ENCODE measurements around the gene KLHL29. TPM values are rescaled to one million over a fixed set of nuclear protein-coding genes. Genes with fewer than 3 reads are reported as not detected.

Gene KLHL29
- total RNA-seq, 2 donors from 2014 or later, result 1.0 to 2.4 TPM

DNA sequence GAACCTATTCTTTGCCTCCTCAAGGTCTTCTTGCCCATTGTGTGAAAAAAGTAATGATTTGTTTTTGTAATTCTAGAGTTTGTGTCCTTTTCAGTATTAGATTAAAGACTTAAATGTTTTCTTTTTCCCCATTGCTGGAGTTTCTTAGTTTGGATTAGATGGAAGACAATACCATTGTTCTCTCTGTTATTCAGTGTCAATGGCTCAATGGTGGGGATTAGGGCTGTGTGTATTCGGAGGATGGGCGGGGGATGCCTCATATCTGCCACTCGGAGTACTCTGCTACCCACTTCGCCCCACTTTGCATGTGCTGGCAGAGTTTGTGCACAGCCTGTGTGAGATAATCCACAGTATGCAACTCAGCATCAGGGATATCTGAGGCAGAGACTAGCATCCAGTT, 90.1 kb downstream of the KLHL29 start:
- Histone ChIP-seq H3K4me1 (ENCODE audit: control insufficient read depth, insufficient read depth, low read length) (peaks cover 13% of the 10 kb centered on the region), H3K4me3 (ENCODE audit: low read length) (no peak overlapping the region), H3K27ac (ENCODE audit: low read depth, low read length) (no peak overlapping the region), H3K36me3 (ENCODE audit: control insufficient read depth, insufficient read depth, low read length) (no peaks in the 10 kb centered on the region), H3K9ac (ENCODE audit: extremely low read depth, low read length, poor library complexity, severe bottlenecking) (no peak overlapping the region), H3K27me3 (ENCODE audit: control insufficient read depth, insufficient read depth, low read length, poor library complexity, severe bottlenecking) (no peaks in the 10 kb centered on the region), H3K9me3 (ENCODE audit: control insufficient read depth, low read length) (no peaks in the 10 kb centered on the region)
- H3K27me3 Mint-ChIP-seq (ENCODE audit: insufficient read depth), result peaks cover 88% of the 10 kb centered on the region
- peaks cover 39% of the 10 kb centered on the region for H3K4me1 Mint-ChIP-seq
- H3K4me3 Mint-ChIP-seq, result peak overlapping the region; percentile 2
- DNase-seq, result peak; percentile 81
- H3K9me3 Mint-ChIP-seq, result no peaks in the 10 kb centered on the region
- TF ChIP-seq, protein P1, sequence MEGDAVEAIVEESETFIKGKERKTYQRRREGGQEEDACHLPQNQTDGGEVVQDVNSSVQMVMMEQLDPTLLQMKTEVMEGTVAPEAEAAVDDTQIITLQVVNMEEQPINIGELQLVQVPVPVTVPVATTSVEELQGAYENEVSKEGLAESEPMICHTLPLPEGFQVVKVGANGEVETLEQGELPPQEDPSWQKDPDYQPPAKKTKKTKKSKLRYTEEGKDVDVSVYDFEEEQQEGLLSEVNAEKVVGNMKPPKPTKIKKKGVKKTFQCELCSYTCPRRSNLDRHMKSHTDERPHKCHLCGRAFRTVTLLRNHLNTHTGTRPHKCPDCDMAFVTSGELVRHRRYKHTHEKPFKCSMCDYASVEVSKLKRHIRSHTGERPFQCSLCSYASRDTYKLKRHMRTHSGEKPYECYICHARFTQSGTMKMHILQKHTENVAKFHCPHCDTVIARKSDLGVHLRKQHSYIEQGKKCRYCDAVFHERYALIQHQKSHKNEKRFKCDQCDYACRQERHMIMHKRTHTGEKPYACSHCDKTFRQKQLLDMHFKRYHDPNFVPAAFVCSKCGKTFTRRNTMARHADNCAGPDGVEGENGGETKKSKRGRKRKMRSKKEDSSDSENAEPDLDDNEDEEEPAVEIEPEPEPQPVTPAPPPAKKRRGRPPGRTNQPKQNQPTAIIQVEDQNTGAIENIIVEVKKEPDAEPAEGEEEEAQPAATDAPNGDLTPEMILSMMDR (conservative IDR thresholded peaks at IDR 0.05), result no peak
- WGBS, 2 experiments (ENCODE audit: insufficient coverage in 1 of 2, insufficient read length in 1 of 2), result 14 to 83% methylated on average over 1 to 4 of the region's 4 CpGs
- no peak overlapping the region for H3K27ac Mint-ChIP-seq
- H3K36me3 Mint-ChIP-seq (ENCODE audit: low read depth), result no peaks in the 10 kb centered on the region

DNA sequence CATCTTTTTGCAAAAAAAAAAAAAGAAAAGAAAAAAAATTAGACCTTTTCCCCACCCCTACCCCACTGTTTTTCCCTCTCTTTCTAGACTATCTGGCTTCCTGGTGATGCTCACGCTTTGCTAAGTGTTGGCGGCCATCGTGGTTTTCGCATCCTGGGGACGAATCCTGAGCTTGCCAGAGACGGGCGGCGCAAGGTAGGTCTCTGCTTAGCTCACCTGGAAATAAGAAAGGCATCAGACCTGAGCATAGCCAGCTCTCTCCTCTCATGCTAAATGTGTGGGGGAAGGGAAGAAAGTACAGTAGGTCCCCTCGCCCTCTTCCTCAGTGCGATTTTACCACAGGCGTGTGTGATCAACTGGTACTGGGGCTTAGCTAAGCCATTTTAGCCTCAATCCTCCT, 90.5 kb downstream of the KLHL29 start:
- no peak overlapping the region for H3K9ac ChIP-seq (ENCODE audit: extremely low read depth, low read length, poor library complexity, severe bottlenecking)
- H3K4me1 ChIP-seq (ENCODE audit: control insufficient read depth, insufficient read depth, low read length), result peaks cover 13% of the 10 kb centered on the region
- TF ChIP-seq, protein P1 (conservative IDR thresholded peaks at IDR 0.05), result no peak
- no peak overlapping the region for H3K4me3 ChIP-seq (ENCODE audit: low read length)
- H3K9me3 ChIP-seq (ENCODE audit: control insufficient read depth, low read length), result no peaks in the 10 kb centered on the region
- peaks cover 84% of the 10 kb centered on the region for H3K27me3 Mint-ChIP-seq (ENCODE audit: insufficient read depth)
- H3K4me1 Mint-ChIP-seq, result peaks cover 40% of the 10 kb centered on the region
- H3K9me3 Mint-ChIP-seq, result no peaks in the 10 kb centered on the region
- H3K27ac ChIP-seq (ENCODE audit: low read depth, low read length), result no peak overlapping the region
- H3K27ac Mint-ChIP-seq, result peak overlapping the region; percentile 77
- H3K4me3 Mint-ChIP-seq, result no peak overlapping the region
- DNase-seq, result peak; percentile 75
- H3K27me3 ChIP-seq (ENCODE audit: control insufficient read depth, insufficient read depth, low read length, poor library complexity, severe bottlenecking), result no peaks in the 10 kb centered on the region
- 65 to 75% methylated on average over 6 to 11 of the region's 11 CpGs for WGBS, 2 experiments (ENCODE audit: insufficient coverage in 1 of 2, insufficient read length in 1 of 2)
- H3K36me3 Mint-ChIP-seq (ENCODE audit: low read depth), result no peaks in the 10 kb centered on the region
- H3K36me3 ChIP-seq (ENCODE audit: control insufficient read depth, insufficient read depth, low read length), result no peaks in the 10 kb centered on the region

DNA sequence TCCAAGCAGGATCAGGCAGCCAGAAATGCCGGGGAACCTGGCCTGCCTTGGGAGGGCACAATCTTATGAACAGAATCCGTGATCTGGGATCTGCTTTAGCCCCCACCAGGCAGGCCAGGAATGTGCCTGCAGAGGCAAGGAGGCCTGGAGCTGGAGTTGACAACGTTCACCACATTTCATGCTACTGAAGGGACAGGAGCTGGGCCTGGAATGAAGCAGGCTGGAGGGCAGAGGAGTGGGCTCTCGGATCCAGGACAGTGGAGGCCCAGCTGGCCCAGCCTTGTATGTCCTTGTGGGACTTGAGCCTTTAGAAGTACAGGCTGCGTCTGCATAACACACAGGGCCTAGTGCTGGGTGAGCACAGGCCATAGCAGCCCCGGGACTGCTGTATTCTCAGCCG, 91.8 kb downstream of the KLHL29 start:
- no peaks in the 10 kb centered on the region for H3K27me3 ChIP-seq (ENCODE audit: control insufficient read depth, insufficient read depth, low read length, poor library complexity, severe bottlenecking)
- H3K4me3 ChIP-seq (ENCODE audit: low read length), result no peak overlapping the region
- no peak overlapping the region for H3K27ac Mint-ChIP-seq
- H3K4me3 Mint-ChIP-seq, result no peak overlapping the region
- 84% methylated on average over 5 to 7 of the region's 7 CpGs for WGBS, 2 experiments (ENCODE audit: insufficient coverage in 1 of 2, insufficient read length in 1 of 2)
- no peaks in the 10 kb centered on the region for H3K36me3 ChIP-seq (ENCODE audit: control insufficient read depth, insufficient read depth, low read length)
- peak; percentile 65 for DNase-seq
- H3K4me1 ChIP-seq (ENCODE audit: control insufficient read depth, insufficient read depth, low read length), result peaks cover 18% of the 10 kb centered on the region
- peaks cover 75% of the 10 kb centered on the region for H3K27me3 Mint-ChIP-seq (ENCODE audit: insufficient read depth)
- no peaks in the 10 kb centered on the region for H3K36me3 Mint-ChIP-seq (ENCODE audit: low read depth)
- no peak overlapping the region for H3K9ac ChIP-seq (ENCODE audit: extremely low read depth, low read length, poor library complexity, severe bottlenecking)
- H3K9me3 ChIP-seq (ENCODE audit: control insufficient read depth, low read length), result no peaks in the 10 kb centered on the region
- TF ChIP-seq, protein P1 (conservative IDR thresholded peaks at IDR 0.05), result no peak
- peaks cover 48% of the 10 kb centered on the region for H3K4me1 Mint-ChIP-seq
- no peaks in the 10 kb centered on the region for H3K9me3 Mint-ChIP-seq
- no peak overlapping the region for H3K27ac ChIP-seq (ENCODE audit: low read depth, low read length)

Data from endodermal cell (in vitro differentiated cells).